Activated gamma-delta T cell (primary cell): ENCODE measurements around the gene SRSF3.
"Not testable (repeated sequence)": the region's sequence is repeated elsewhere in the genome, so short reads cannot be mapped to it uniquely, and the experiment has no call there.

Experiments used
- DNase-seq: peaks from one replicate; lab custom pipeline; 2025; lab: John Stamatoyannopoulos, UW

SRSF3 gene

DNA sequence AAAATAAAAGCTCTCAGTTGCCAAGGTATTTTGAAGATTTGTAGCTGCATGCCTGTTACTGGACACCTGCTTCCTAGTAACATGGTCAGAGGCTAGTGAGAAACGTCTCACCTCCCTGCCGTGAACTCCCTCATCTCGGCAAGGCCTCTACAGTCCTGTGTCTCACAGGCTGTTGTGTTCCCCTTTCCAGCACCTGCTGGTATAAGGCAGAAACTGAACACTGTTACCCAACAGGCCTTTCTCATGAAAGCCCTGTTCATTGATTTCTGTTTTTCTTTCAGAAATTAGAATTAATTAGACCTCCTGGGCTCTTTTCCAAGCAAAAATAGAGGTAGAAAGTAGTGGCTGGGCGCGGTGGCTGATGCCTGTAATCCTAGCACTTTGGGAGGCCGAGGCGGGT, 17.6 kb upstream of the SRSF3 start:
- DNase-seq = no peak

DNA sequence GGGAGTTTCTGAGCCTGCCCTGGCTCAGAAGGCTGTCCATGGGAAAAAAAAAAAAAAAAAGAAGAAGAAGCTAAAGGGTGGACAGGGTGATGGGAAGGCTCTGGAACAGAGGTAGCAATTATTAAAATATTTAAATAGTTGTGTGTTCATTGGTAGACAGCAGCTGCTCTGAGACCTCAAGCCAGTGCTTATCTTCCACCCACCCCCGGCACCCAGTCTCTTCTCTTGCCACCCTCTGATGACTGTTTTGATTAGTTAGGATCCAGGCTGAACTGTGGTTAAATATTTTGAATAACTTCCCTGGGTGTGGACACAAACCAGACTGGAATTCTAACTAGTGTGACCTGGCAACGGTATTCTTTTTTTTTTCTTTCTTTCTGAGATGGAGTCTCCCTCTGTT, 16.9 kb upstream of the SRSF3 start:
- no peak for DNase-seq

DNA sequence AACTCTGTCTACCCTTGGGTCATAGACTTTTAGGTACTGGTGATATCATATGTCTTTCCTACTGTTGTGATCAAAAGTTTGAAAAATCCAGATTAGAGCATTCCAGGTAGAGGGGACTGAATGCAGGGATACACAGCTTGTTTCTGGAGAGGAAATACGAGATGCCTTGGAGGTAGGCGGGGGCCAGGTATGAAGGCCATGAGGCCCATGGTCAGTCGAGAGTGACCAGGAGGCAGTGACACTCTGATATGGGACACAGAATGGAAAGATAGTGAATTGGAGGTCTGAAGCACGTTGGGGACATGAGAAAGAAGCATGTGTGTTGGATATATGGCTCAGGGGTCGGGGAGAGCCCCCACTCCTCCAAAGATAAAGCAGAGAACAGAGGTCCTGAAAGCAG, 16.1 kb upstream of the SRSF3 start:
- DNase-seq = no peak

DNA sequence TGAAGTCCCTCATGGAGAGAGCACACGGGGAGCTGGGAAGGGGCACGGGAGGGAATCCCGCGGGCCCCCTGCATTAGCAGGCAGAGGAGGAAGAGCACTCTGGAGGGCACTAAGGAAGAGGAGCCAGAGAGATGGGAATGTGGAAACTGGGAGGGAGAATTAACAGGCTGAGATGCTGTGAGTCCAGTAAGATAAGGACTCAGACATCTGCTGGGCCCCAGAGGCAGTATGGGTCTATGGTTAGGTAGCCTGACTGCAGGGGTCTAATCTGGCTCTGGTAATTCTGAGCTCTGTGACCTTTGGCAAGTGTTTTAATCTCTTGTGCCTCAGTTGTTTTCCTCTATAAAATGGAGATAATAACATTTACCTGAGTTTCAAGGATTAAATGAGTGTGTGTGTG, 15.7 kb upstream of the SRSF3 start:
- DNase-seq = no peak

DNA sequence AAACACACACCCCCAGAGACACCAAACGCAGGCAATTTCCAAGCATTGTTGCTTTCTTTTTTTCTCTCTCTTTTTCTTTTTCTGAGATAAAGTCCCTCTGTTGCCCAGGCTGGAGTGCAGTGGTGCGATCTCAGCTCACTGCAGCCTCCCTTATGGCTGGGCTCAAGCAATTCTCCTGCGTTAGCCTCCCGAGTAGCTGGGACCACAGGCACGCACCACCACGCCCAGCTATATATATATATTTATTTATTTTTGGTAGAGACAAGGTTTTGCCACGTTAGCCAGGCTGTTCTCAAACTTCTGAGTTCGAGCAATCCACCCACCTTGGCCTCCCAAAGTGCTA, 14.0 kb upstream of the SRSF3 start:
- no peak for DNase-seq

DNA sequence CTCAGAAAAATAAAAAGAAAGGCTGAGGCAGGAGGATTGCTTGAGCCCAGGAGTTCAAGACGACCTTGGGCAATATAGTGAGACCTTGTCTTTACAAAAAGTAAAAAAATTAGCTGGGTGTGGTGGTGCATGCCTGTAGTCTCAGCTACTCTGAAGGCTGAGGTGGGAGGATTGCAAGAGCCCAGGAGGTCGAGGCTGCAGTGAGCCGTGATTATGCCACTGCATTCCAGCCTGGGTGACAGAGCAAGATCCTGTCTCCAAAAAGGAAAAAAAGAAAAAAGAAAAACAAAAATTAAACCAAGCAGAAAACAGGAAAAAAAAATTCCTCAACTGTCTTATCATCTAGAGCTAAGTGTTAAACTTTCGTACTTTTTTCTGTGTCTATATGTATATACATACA, 12.4 kb upstream of the SRSF3 start:
- no peak for DNase-seq

DNA sequence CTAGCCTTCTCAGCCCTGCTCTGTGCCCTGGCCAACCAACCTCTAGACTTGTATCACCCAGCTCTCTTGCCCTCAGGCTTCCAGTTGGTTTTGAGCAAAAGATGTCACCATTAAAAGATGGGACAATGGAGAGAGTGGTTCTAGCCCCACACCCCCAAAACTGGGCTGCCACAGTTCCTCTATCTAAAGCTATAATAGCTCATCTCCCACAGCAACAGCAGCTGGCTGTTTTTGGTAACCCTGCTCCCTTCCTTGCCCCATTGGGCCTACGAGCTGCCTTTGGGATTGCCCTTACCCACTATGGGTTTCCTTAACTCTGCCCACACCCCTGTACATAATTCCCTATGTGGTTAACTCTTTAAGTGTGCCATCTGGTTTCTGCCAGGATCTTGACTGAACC, 7.6 kb upstream of the SRSF3 start:
- DNase-seq = no peak

DNA sequence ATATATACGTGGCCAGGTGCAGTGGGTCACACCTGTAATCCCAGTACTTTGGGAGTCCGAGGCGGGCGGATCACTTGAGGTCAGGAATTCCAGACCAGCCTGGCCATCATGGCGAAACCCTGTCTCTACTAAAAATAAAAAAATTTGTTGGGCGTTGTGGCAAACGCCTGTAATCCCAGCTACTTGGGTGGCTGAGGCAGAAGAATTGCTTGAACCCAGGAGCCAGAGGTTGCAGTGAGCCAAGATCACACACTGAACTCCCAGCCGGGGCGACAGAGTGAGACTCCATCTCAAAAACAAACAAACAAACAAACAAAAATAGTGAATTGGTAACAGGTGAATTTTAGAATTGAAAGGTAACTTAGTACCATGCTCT, 5.1 kb upstream of the SRSF3 start:
- not testable (repeated sequence) for DNase-seq

DNA sequence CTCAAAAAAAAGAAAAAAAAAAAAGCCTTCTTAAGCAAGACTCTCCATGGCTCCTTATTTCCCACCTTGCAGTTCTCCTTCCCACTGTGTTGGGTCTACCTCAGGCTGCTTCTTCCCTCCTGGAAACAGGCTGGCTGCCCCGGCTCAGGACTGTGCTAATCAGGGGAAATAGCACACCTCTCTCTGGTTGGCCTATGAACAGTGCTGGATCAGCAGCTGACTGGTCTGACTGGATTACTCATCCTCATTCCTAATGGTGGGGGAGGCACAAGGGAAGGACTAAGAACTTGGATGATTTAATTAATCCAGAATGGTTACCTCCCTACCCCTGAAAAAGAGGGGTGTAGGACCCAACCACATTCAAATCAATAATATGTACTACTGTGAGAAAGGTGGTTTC, 3.9 kb upstream of the SRSF3 start:
- no peak for DNase-seq

DNA sequence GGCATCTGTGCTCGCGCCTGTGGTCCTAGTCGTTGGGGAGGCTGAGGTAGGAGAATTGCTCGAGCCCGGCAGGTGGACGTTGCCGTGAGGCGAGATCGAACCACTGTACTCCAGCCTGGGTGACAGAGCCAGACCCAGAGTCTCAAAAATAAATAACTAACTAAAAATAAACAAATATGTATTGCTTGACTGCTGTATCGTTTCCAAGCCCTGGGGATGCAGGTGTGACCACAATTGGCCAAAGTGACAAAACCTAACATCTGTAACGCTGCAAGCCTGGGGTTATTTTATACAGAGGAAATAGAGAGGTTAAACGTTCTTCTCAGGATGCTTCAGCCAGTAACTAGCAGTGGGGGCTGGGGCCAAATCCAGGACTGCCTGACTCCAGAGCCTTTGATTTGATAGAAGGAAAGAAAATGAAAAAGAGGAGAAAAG, 1.9 kb upstream of the SRSF3 start:
- no peak for DNase-seq

DNA sequence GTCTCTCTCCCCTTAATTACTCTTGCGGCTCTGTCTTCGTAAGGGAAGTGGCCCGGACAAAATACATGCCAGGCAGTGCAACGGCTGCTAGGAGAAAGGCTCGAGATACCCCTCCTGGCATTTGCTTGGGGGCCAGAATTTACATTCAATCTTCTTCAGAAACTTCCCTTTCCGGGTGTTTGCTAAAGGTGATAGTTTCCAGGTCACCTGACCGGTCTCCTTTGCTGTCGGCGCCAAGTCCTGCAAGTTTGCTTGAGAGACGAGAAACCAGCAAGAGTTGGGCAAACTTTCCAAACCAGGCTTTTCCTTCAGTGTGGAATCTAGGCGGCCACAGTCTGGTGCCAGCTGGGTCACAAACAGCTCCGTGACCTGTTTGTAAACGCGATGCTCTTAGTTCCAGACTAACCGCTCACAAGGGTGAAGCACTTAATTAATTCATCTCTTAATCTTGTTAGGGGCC, 563 bp upstream of the SRSF3 start:
- no peak for DNase-seq

DNA sequence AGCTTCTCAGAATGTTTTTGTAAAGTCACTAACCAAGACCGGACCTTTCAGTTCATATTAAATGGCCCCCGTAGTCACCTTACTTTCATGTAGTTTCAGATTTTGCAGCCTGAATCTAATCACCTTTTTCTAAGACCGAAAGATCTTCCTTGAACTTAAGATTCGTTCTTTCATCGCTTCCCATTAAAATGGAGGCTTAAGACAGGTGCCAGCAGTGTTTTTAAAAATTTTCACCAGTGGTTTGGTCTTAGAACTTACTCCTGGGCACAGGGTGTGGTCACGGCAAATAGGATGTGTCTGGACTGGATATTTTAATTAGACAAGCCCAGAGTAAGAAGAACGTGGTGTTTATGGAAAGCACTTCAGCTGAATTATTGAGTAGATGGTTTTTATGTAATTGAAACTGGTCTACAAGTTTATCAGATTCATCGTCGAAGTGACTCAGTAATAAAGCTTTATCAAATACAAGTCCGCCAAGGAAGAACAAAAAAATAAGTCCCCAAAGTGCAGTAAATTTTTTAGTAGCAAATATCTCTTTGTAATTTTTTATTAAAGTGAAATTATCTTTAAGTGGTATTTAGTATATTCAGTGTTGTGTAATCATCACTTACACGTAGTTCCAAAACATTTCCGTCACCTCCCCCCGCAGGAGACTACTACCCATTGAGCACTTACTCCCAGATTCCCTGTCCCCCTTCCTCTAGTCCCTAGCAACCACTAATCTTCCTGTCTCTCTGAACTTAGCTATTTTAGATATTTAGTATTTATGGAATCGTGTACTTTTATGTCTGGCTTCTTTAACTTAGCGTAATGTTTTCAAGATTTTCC, 868 bp downstream of the SRSF3 start:
- DNase-seq = no peak

DNA sequence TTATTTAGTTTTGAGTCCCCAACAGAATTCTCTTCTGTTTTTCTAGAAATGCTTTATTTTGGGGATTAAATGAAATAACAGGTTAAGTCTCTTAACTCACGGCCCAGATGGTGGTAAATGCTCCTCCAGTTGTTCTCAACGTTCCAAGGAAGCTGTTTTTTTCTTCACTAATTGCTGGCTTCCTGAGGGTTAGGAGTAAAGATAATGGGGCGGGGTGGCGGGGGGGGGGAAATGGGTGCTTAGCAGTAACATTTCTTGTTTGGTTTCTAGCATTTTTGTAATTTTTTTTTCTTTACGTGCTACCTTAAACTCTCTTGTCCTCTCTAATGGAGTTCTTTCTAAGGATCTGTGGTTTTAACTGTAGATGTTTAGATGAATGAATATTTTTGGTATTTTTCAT, 2.2 kb downstream of the SRSF3 start:
- no peak for DNase-seq

DNA sequence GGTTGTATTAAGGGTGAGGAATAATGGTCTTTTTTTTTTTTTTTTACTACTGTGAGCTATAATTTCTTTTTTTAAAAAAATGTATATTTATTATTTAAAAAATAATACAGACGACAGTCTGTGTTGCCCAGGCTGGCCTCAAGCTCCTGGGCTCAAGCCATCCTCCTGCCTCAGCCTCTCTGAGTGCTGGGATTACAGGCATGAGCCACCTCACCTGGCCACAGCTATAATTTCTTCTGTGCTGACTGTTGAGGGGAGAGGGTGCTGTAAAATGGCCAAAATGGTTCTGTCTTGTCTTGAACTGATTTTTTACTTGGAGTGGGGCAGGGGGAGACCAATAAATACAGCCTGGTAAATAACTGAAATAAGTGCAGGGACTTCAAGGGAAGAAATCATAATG, 3.6 kb downstream of the SRSF3 start:
- DNase-seq = no peak

DNA sequence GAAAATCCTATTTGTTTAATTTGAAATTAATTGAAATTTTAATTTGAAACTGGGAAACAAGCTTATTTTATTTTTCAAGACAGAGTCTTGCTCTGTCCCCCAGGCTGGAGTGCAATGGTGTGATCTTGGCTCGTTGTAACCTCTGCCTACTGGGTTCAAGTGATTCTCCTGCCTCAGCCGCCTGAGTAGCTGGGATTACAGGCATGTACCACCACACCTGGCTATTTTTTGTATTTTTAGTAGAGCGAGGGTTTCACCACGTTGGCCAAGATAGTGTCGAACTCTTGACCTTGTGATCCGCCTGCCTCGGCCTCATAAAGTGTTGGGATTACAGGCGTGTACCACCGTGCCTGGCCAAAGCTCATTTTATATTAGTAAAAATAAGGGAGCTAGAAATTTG, 4.2 kb downstream of the SRSF3 start:
- DNase-seq = no peak

DNA sequence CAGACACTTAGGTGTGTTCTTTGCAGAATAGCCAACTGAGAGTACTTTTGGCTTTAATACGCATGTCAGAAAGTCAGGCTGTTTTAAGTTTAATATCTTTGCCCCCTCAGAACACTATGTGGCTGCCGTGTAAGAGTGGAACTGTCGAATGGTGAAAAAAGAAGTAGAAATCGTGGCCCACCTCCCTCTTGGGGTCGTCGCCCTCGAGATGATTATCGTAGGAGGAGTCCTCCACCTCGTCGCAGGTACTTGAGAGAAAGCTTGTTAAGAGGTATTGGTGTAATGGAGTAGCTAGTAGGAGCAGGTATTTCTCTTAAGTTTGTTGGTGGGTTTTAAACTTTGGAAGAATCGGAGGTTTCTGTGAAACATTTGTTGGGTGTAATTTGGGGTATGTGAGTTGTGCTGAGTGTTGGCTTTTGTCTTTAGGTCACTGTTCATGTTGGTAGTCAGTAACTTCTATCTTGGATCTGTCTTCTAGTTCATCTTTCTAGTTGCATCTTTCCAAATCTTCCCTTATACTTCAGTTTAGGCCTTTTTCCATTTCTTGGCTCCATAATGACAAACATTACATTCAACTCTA, 4.7 kb downstream of the SRSF3 start:
- DNase-seq = no peak

DNA sequence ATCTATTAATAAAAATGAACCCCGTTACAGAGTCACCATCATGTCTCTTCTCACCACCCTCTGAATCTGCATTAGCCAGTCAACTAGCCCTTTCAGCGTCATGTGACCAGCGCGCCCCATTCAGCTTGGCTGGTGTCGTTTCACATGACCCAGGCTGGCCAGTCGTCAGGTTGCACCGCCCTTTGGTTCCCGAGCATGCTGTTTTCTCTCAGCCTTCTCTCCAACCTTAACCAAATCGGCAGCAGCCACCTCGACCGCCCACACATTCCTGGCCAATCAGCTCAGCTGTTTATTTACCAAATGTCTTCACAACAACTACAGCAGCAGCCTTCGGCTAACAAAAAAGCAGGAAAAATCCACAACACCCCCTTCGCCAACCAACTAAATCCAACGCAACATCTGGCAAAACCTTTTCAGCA, 5.6 kb downstream of the SRSF3 start:
- DNase-seq = peak; percentile 39

DNA sequence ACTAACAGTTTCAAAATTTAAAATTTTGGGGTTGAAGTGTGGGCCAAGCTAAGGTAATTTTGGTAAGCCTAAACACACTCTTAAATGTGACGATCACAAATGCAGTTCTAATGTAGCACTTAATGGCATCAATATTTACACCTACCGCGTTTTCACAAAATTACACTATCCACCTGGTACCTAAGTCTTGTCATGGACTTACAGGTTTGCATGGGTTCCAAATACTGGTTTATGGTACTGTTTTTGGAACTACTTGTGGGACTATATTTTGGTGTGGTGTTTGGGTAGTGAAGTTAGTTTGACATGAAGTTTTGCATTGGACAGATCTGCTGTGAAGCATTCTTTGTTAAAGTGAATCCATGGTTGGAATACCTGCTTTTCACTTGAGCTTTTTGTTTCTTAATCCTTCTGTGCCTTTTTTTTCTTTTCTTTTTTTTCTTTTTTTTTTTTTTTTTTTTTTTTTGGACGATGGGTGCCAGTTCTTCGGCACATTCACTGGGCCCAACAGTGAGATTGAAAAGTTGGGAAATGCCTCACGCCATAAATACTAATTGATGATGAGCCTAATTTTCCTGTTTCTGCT, 6.5 kb downstream of the SRSF3 start:
- DNase-seq = no peak

DNA sequence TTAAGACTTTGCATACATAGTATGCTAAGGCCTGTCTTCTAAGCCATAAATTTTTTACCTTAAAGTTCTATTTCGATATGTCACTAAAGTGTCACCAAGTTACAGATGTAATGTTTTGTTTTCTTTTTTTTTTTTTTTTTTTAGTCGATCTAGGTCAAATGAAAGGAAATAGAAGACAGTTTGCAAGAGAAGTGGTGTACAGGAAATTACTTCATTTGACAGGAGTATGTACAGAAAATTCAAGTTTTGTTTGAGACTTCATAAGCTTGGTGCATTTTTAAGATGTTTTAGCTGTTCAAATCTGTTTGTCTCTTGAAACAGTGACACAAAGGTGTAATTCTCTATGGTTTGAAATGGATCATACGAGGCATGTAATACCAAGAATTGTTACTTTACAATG, 7.7 kb downstream of the SRSF3 start:
- not testable (repeated sequence) for DNase-seq

DNA sequence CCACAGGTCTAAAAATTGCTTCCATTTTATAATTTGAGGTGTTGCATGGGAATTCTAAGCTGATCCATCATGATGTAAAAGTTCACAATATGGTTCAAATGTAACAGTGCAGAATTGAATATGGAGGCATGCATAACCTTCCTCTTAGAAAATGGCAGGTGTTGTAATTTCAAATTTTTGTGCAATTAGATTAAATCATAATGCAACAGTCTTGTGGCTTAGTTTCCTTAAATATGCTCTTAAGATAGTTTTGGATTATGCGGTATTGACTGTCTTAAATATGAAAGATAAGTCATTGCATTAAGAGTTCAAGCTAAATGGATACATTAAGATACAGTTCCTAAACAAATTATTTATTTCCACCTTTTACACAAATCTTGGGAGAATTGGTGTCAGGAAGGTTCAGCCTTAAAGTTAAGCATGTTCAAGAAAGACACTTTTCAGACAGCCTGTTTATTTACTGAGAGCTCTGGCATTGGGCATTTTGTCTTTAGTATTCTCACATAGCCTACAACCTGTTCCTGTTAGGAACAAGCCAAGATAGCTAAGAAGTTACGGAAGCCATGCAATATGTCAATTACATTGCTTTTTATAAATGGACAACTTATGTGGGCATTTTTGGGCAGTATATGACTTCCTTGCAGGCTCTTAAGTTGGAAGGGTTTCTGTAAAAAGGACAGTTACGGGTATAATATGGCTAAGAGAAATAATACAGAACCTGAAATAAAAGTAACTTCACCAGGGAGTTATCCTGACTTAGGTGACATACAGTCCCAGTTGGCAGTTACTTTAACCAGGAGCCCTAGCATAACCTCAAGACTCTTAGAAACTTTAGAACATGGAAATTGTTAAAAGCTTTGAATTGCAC, 9.3 kb downstream of the SRSF3 start:
- no peak for DNase-seq

DNA sequence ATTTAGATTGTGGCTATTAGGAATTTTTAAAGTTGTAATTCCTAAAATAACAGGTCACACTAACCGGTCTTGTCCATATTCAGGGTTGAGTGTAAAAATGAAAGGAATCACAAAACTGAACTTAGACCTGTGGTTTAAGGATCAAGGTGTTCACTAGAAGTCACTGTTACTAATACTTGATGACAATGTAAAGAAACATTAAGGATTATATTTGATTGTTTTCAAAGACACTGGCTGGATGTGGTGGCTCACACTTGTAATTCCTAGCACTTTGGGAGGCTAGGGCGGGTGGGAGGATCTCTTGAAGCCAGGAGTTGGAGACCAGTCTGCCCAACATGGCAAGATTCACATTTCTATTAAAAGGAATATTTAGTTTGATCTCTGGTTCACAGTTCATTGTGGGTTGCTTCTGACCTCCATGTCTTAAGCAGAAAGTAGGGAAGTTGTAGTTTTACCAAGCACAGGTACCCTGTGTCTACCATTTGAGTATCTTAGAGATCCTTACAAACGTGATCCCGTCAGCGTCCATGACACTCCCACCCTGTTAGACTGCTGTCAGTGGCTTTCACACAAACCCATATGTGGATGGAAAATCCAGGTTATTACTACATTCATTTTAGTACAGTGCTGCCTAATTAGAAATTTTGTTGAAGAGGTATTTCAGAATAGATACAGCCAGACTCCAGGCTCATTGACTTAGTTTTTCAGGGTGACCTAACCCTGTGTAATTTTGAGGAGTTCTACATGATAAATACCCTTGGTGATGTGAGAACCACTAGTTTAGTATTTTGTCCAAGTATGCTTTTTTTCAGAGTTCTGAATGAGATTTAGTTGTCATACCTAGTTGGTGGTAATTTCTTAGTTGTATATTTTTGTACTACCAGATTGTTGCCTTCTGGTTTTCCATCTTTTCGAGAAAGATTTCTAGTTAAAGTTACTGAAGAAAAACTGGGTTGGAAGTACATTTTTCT, 10.2 kb downstream of the SRSF3 start:
- DNase-seq = no peak
